Measurements from ENCODE around the gene LTF.

LTF gene

GRCh38 chr3:46464326-46465195, at the start of gene LTF:
TSS of gene LTF (minus strand) at chr3:46464905. CDS start at chr3:46464867, 38 bp downstream.
- Histone ChIP-seq H3K79me2 (no peaks in the 10 kb centered on the region), H3K4me2 (ENCODE audit: low read length) (no peak within 1 kb of the TSS), H3K36me3 (ENCODE audit: control insufficient read depth, insufficient read depth, low read length) (no peaks in the 10 kb centered on the region), H3K27me3 (ENCODE audit: control insufficient read depth, insufficient read depth, low read length) (no peaks in the 10 kb centered on the region), H3K4me3 (ENCODE audit: low read depth, low read length) (no peak within 1 kb of the TSS), H3K4me1 (no peaks in the 10 kb centered on the region), H2AFZ (peak within 1 kb of the TSS; percentile 17), H3K27ac (no peak within 1 kb of the TSS), H3K9me3 (ENCODE audit: control insufficient read depth, low read length) (no peaks in the 10 kb centered on the region), H3K9ac (no peak within 1 kb of the TSS)
- TF ChIP-seq CTCF (IDR thresholded peaks at IDR 0.05), result no peak

- no peak for TF ChIP-seq CTCF (IDR thresholded peaks at IDR 0.05)
- H3K27me3 ChIP-seq (ENCODE audit: control insufficient read depth, insufficient read depth, low read length), result no peaks in the 10 kb centered on the region
- no peak overlapping the region for H3K27ac ChIP-seq
- no peak overlapping the region for H3K4me2 ChIP-seq (ENCODE audit: low read length)
- no peaks in the 10 kb centered on the region for H3K36me3 ChIP-seq (ENCODE audit: control insufficient read depth, insufficient read depth, low read length)
- H3K79me2 ChIP-seq, result no peaks in the 10 kb centered on the region
- H3K9ac ChIP-seq, result no peak overlapping the region
- H3K9me3 ChIP-seq (ENCODE audit: control insufficient read depth, low read length), result no peaks in the 10 kb centered on the region
- H3K4me1 ChIP-seq, result no peaks in the 10 kb centered on the region
- H3K4me3 ChIP-seq (ENCODE audit: low read depth, low read length), result no peak overlapping the region
- H2AFZ ChIP-seq, result no peak overlapping the region
Observed at GRCh38 chr3:46512191-46512749, 47.6 kb upstream of the LTF start.

- no peaks in the 10 kb centered on the region for H3K36me3 ChIP-seq (ENCODE audit: control insufficient read depth, insufficient read depth, low read length)
- no peak overlapping the region for H3K4me3 ChIP-seq (ENCODE audit: low read depth, low read length)
- H3K27me3 ChIP-seq (ENCODE audit: control insufficient read depth, insufficient read depth, low read length), result no peaks in the 10 kb centered on the region
- no peaks in the 10 kb centered on the region for H3K4me1 ChIP-seq
- H3K79me2 ChIP-seq, result no peaks in the 10 kb centered on the region
- H2AFZ ChIP-seq, result no peak overlapping the region
- no peak overlapping the region for H3K9ac ChIP-seq
- no peak overlapping the region for H3K4me2 ChIP-seq (ENCODE audit: low read length)
- H3K9me3 ChIP-seq (ENCODE audit: control insufficient read depth, low read length), result no peaks in the 10 kb centered on the region
- H3K27ac ChIP-seq, result no peak overlapping the region
- no peak for TF ChIP-seq CTCF (IDR thresholded peaks at IDR 0.05)
Observed at GRCh38 chr3:46509661-46510187, 45.0 kb upstream of the LTF start.

- H3K36me3 ChIP-seq (ENCODE audit: control insufficient read depth, insufficient read depth, low read length), result no peaks in the 10 kb centered on the region
- no peak overlapping the region for H3K9ac ChIP-seq
- no peak overlapping the region for H3K4me3 ChIP-seq (ENCODE audit: low read depth, low read length)
- H3K27me3 ChIP-seq (ENCODE audit: control insufficient read depth, insufficient read depth, low read length), result no peaks in the 10 kb centered on the region
- H2AFZ ChIP-seq, result no peak overlapping the region
- H3K79me2 ChIP-seq, result no peaks in the 10 kb centered on the region
- no peaks in the 10 kb centered on the region for H3K4me1 ChIP-seq
- H3K9me3 ChIP-seq (ENCODE audit: control insufficient read depth, low read length), result no peaks in the 10 kb centered on the region
- no peak overlapping the region for H3K4me2 ChIP-seq (ENCODE audit: low read length)
- no peak overlapping the region for H3K27ac ChIP-seq
- no peak for TF ChIP-seq CTCF (IDR thresholded peaks at IDR 0.05)
Observed at GRCh38 chr3:46508850-46509591, 44.3 kb upstream of the LTF start.

Measured in parathyroid adenoma (tissue), 2 donors.